Fibroblast of lung (primary cell): Measurements from ENCODE around the gene INPP1.

Experiments used
- CTCF ChIP-seq, 2 donors: IDR thresholded peaks in 1 of 2; conservative IDR thresholded peaks in 1 of 2; 1 replicate in 1 of 2; 2 replicates in 1 of 2; pipeline ENCODE4 v1.5.1; 2011 to 2012; ENCODE audit warnings: low read length in 2 of 2, control low read depth in 1 of 2, inconsistent platforms in 1 of 2, low read depth in 1 of 2, mild to moderate bottlenecking in 1 of 2
- EZH2 ChIP-seq: IDR thresholded peaks from 2 replicates; pipeline ENCODE4 v1.5.1; 2012; ENCODE audit warnings: low read length, control low read depth, mild to moderate bottlenecking; ENCODE audit errors: missing control alignments

GRCh38 chr2:190417045-190417842 lies 73.9 kb downstream of the INPP1 start:
- no peak for TF ChIP-seq CTCF (conservative IDR thresholded peaks at IDR 0.05 in 1 of 2, IDR thresholded peaks at IDR 0.05 in 1 of 2; ENCODE audit: low read depth in 1 of 2, low read length in 2 of 2)
- TF ChIP-seq EZH2, result no peak
